Ascending aorta (tissue), 2 donors: ENCODE data around the gene RBCK1. TPM values are rescaled to one million over a fixed set of nuclear protein-coding genes. Genes with fewer than 3 reads are reported as not detected.

ENCODE experiments used
- DNase-seq, 2 donors: peaks; one replicate each; pipeline ENCODE4 v3.0.0-alpha.2; 2019; ENCODE audit warnings: low spot score in 2 of 2
- H3K27ac ChIP-seq, 2 donors: fragments of 200-600 bp; sonication (generic); one replicate each; pipeline ENCODE4 v1.5.1; 2016 to 2017; ENCODE audit warnings: mild to moderate bottlenecking in 1 of 2
- H3K27me3 ChIP-seq: fragments of 200-600 bp; sonication (generic); one replicate; pipeline ENCODE4 v1.5.1; 2017
- H3K36me3 ChIP-seq, 2 donors: fragments of 200-600 bp; sonication (generic); one replicate each; pipeline ENCODE4 v1.5.1; 2016
- H3K4me1 ChIP-seq, 2 donors: fragments of 200-600 bp; sonication (generic); one replicate each; pipeline ENCODE4 v1.5.1; 2016 to 2017; ENCODE audit warnings: mild to moderate bottlenecking in 1 of 2
- H3K4me3 ChIP-seq, 2 donors: fragments of 200-600 bp; sonication (generic); one replicate each; pipeline ENCODE4 v1.5.1; 2016 to 2017; ENCODE audit warnings: mild to moderate bottlenecking in 1 of 2
- H3K9me3 ChIP-seq, 2 donors: fragments of 200-600 bp; sonication (generic); one replicate each; pipeline ENCODE4 v1.5.1; 2016
- CTCF ChIP-seq, 3 experiments: fragments of 200-600 bp in 2 of 3; fragments of 450-650 bp in 1 of 3; sonication (generic) in 2 of 3; IDR thresholded peaks; one replicate each; pipeline ENCODE4 v1.5.1; 2016 to 2019; ENCODE audit warnings: antibody characterized with exemption in 3 of 3, mild to moderate bottlenecking in 1 of 3, moderate library complexity in 1 of 3
- intact Hi-C: fragments of 100-400 bp; cut with DNase I; formaldehyde crosslinking; loops from one replicate; pipeline ENCODE4 v1.15.1; 2023
- total RNA-seq: library from RNA; depleted of rRNA; stranded (reverse); fragments of >200 nt; gene quantifications from one replicate; pipeline ENCODE4 v1.1.0, GENCODE V29; 2016

RBCK1 gene
- total RNA-seq, 1 donor from 2014 or later: 123 TPM

- DNase-seq: no peak
- H3K27ac ChIP-seq: no peak overlapping the region
- no peaks in the 10 kb centered on the region for H3K4me1 ChIP-seq
- peaks cover 7 to 24% of the 10 kb centered on the region in 2 donors for H3K36me3 ChIP-seq
- no peak overlapping the region for H3K4me3 ChIP-seq
- H3K27me3 ChIP-seq: no peaks in the 10 kb centered on the region
- TF ChIP-seq CTCF (IDR thresholded peaks at IDR 0.05): no peak
- no peaks in the 10 kb centered on the region for H3K9me3 ChIP-seq
- intact Hi-C loops: no loop called here
Observed at GRCh38 chr20:396252-396618, 11.9 kb upstream of the RBCK1 start.

- H3K4me3 ChIP-seq: no peak overlapping the region
- H3K27me3 ChIP-seq: no peaks in the 10 kb centered on the region
- no peak for TF ChIP-seq CTCF (IDR thresholded peaks at IDR 0.05)
- H3K27ac ChIP-seq: no peak overlapping the region
- no peaks in the 10 kb centered on the region for H3K4me1 ChIP-seq
- no peak for DNase-seq
- H3K36me3 ChIP-seq: peaks cover 7 to 20% of the 10 kb centered on the region in 2 donors
- intact Hi-C loops: no loop called here
- no peaks in the 10 kb centered on the region for H3K9me3 ChIP-seq
Observed at GRCh38 chr20:396619-397431, 11.3 kb upstream of the RBCK1 start.

GRCh38 chr20:397432-398237 is 10.5 kb upstream of the RBCK1 start:
- Histone ChIP-seq H3K36me3 (peaks cover 7 to 15% of the 10 kb centered on the region in 2 donors), H3K4me1 (no peaks in the 10 kb centered on the region), H3K27ac (no peak overlapping the region), H3K27me3 (no peaks in the 10 kb centered on the region), H3K9me3 (no peaks in the 10 kb centered on the region), H3K4me3 (no peak overlapping the region)
- no peak for DNase-seq
- no peak for TF ChIP-seq CTCF (IDR thresholded peaks at IDR 0.05)
- intact Hi-C loops: no loop called here

- intact Hi-C loops: no loop called here
- Histone ChIP-seq H3K4me1 (no peaks in the 10 kb centered on the region), H3K27me3 (no peaks in the 10 kb centered on the region), H3K27ac (no peak overlapping the region), H3K9me3 (no peaks in the 10 kb centered on the region), H3K36me3 (peaks cover 4 to 15% of the 10 kb centered on the region in 2 donors), H3K4me3 (no peak overlapping the region)
- no peak for TF ChIP-seq CTCF (IDR thresholded peaks at IDR 0.05)
- DNase-seq: no peak
Observed at GRCh38 chr20:399182-399707, 8.9 kb upstream of the RBCK1 start.

- H3K9me3 ChIP-seq: no peaks in the 10 kb centered on the region
- no peak overlapping the region for H3K27ac ChIP-seq
- DNase-seq: no peak
- TF ChIP-seq CTCF (IDR thresholded peaks at IDR 0.05): no peak
- H3K27me3 ChIP-seq: no peaks in the 10 kb centered on the region
- H3K36me3 ChIP-seq: peaks cover 4 to 15% of the 10 kb centered on the region in 2 donors
- no peak overlapping the region for H3K4me3 ChIP-seq
- no peaks in the 10 kb centered on the region for H3K4me1 ChIP-seq
- intact Hi-C loops: no loop called here
Observed at GRCh38 chr20:400128-400453, 8.0 kb upstream of the RBCK1 start.
